Fibroblast of the aortic adventitia (primary cell): ENCODE data around the gene RFTN2. TPM values are rescaled to one million over a fixed set of nuclear protein-coding genes. Genes with fewer than 3 reads are reported as not detected.
"Not testable (repeated sequence)": the region's sequence is repeated elsewhere in the genome, so short reads cannot be mapped to it uniquely, and the experiment has no call there.

Experiments
- DNase-seq: peaks from one replicate; pipeline ENCODE4 v3.0.0-alpha.2; 2010; ENCODE audit warnings: low read depth
- H3K4me3 ChIP-seq: 2 replicates; pipeline ENCODE4 v1.5.1; 2011; ENCODE audit warnings: low read depth, mild to moderate bottlenecking, control low read depth, low read length, moderate library complexity
- CTCF ChIP-seq: IDR thresholded peaks from 2 replicates; pipeline ENCODE4 v1.5.1; 2011; ENCODE audit warnings: mild to moderate bottlenecking, low read length, control low read depth, inconsistent platforms; ENCODE audit not compliant: insufficient read depth
- total RNA-seq: library from RNA; depleted of rRNA; stranded (reverse); fragments of >200 nt; gene quantifications from 2 replicates; pipeline ENCODE4 v1.2.3, GENCODE V29; 2012; ENCODE audit warnings: low replicate concordance

Gene RFTN2
- total RNA-seq, 1 donor = 6.4 TPM

- no peak for DNase-seq
- TF ChIP-seq CTCF = no peak
- no peak overlapping the region for H3K4me3 ChIP-seq
Observed at GRCh38 chr2:197591339-197592072, 83.9 kb downstream of the RFTN2 start.

DNA sequence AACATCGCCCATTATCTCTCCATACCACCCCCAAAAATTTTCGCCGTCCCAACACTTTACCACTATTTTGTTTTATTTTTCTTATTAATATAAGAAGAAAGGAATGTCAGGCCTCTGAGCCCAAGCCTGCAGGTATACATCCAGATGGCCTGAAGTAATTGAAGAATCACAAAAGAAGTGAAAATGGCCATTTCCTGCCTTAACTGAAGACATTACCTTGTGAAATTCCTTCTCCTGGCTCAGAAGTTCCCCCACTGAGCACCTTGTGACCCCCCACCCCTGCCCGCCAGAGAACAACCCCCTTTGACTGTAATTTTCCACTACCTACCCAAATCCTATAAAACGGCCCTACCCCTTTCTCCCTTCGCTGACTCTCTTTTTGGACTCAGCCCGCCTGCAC, 88.1 kb downstream of the RFTN2 start:
- DNase-seq, H3K4me3 ChIP-seq: not testable (repeated sequence)

DNA sequence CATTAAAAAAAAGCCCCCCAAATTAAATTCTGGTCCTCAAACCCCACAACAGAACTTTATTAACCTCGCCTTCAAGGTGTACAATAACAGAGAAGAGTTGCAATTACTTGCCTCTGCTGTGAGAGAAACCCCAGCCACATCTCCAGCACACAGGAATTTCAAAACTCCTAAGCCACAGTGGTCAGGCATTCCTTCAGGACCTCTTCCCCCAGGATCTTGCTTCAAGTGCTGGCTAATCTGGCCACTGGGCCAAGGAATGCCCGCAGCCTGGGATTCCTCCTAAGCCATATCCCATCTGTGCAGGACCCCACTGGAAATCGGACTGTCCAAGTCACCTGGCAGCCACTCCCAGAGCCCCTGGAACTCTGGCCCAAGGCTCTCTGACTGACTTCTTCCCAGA, 95.2 kb downstream of the RFTN2 start:
- DNase-seq, H3K4me3 ChIP-seq: not testable (repeated sequence)

DNA sequence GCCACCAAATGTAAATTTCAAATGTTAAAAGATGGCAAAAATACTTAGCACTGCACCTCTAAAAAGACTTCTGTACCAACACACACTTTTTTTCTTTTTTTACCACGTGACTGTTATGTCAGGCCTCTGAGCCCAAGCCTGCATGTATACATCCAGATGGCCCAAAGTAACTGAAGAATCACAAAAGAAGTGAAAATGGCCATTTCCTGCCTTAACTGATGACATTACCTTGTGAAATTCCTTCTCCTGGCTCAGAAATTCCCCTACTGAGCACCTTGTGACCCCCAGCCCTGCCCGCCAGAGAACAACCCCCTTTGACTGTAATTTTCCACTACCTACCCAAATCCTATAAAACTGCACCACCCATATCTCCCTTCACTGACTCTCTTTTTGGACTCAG, 97.1 kb downstream of the RFTN2 start:
- not testable (repeated sequence) for DNase-seq, H3K4me3 ChIP-seq

DNA sequence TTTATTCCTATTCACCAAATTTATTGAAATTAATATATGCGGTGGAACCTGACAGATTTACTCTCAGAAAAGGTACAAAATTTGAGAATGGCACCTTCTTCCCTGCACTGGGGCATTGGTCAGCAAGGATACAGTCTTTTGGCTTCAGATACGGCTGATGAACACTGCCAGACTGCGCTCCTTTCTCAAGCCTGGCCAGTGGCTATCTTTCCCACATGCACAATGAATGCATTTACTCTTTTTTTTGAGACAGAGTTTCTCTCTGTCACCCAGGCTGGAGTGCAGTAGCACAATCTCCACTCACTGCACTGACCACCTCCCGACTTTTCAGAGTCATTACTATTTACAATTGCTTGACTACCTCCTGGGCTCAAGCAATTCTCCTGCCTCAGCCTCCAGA, 97.9 kb downstream of the RFTN2 start:
- H3K4me3 ChIP-seq = no peak overlapping the region
- no peak for TF ChIP-seq CTCF
- no peak for DNase-seq

GRCh38 chr2:197576631-197577030, 98.8 kb downstream of the RFTN2 start:
- no peak overlapping the region for H3K4me3 ChIP-seq
- TF ChIP-seq CTCF = no peak
- peak; percentile 67 for DNase-seq

GRCh38 chr2:197575987-197576386, 99.4 kb downstream of the RFTN2 start:
- no peak for TF ChIP-seq CTCF
- DNase-seq = peak; percentile 41
- no peak overlapping the region for H3K4me3 ChIP-seq

GRCh38 chr2:197573608-197574007, 101.8 kb downstream of the RFTN2 start:
- TF ChIP-seq CTCF = no peak
- DNase-seq = no peak
- H3K4me3 ChIP-seq = no peak overlapping the region
